WI38 (cell line): ENCODE data around the gene SLC5A10.

Experiments used
- H3K4me3 ChIP-seq: 2 replicates; pipeline ENCODE4 v1.5.1; 2011; ENCODE audit warnings: low read depth, mild to moderate bottlenecking, control low read depth, low read length
- CTCF ChIP-seq: IDR thresholded peaks from 2 replicates; pipeline ENCODE4 v1.5.1; 2012; ENCODE audit warnings: low read depth, mild to moderate bottlenecking, control low read depth, low read length

SLC5A10 gene

GRCh38 chr17:19005137-19005773 is 53.3 kb downstream of the SLC5A10 start:
- peak overlapping the region; percentile 71 for H3K4me3 ChIP-seq
- no peak for TF ChIP-seq CTCF

GRCh38 chr17:19005789-19006430 is 53.9 kb downstream of the SLC5A10 start:
- no peak overlapping the region for H3K4me3 ChIP-seq
- no peak for TF ChIP-seq CTCF

GRCh38 chr17:19006698-19007097 is 54.7 kb downstream of the SLC5A10 start:
- no peak overlapping the region for H3K4me3 ChIP-seq
- no peak for TF ChIP-seq CTCF

GRCh38 chr17:19009970-19010369 is 58.0 kb downstream of the SLC5A10 start:
- TF ChIP-seq CTCF = no peak

GRCh38 chr17:19010729-19011505 is 59.0 kb downstream of the SLC5A10 start:
- TF ChIP-seq CTCF = no peak
- no peak overlapping the region for H3K4me3 ChIP-seq

More at GRCh38 chr17:19009970-19010369, 58.0 kb downstream of the SLC5A10 start:
- H3K4me3 ChIP-seq = no peak overlapping the region

GRCh38 chr17:19011581-19011980 is 59.6 kb downstream of the SLC5A10 start:
- TF ChIP-seq CTCF = no peak
- no peak overlapping the region for H3K4me3 ChIP-seq
